Adipocyte (in vitro differentiated cells): Measurements from ENCODE around the gene IFI27L1.
A peak's percentile ranks its signal among the peaks of the same experiment; 100 is the strongest.

Source experiments
- DNase-seq: peaks from one replicate; pipeline ENCODE4 v3.0.0-alpha.2; 2015; ENCODE audit warnings: low read depth
- H3K27me3 ChIP-seq: replicated peaks from 2 replicates; pipeline ENCODE4 v1.7.0; 2013; ENCODE audit warnings: mild to moderate bottlenecking, low read length, moderate library complexity; ENCODE audit not compliant: control insufficient read depth, insufficient read depth
- H3K36me3 ChIP-seq: 2 replicates; pipeline ENCODE4 v1.7.0; 2013; ENCODE audit warnings: low read length, mild to moderate bottlenecking, moderate library complexity; ENCODE audit not compliant: control insufficient read depth, insufficient read depth, severe bottlenecking
- H3K4me1 ChIP-seq: 2 replicates; pipeline ENCODE4 v1.7.0; 2013; ENCODE audit warnings: mild to moderate bottlenecking, low read length, moderate library complexity; ENCODE audit not compliant: control insufficient read depth, insufficient read depth
- H3K4me3 ChIP-seq: 2 replicates; pipeline ENCODE4 v1.7.0; 2013; ENCODE audit warnings: mild to moderate bottlenecking, low read length, moderate library complexity
- H3K9ac ChIP-seq: 2 replicates; pipeline ENCODE4 v1.7.0; 2013; ENCODE audit warnings: mild to moderate bottlenecking, low read length, moderate library complexity
- H3K9me3 ChIP-seq: 2 replicates; pipeline ENCODE4 v1.7.0; 2013; ENCODE audit warnings: mild to moderate bottlenecking, low read length, moderate library complexity; ENCODE audit not compliant: control insufficient read depth

Gene IFI27L1

GRCh38 chr14:94050231-94050880, 30.8 kb upstream of the IFI27L1 start:
- no peak for DNase-seq
- no peaks in the 10 kb centered on the region for H3K9me3 ChIP-seq
- H3K4me1 ChIP-seq = peaks cover 16% of the 10 kb centered on the region
- no peaks in the 10 kb centered on the region for H3K27me3 ChIP-seq
- H3K36me3 ChIP-seq = peaks cover 94% of the 10 kb centered on the region
- no peak overlapping the region for H3K9ac ChIP-seq
- H3K4me3 ChIP-seq = no peak overlapping the region

GRCh38 chr14:94051115-94051514, 30.0 kb upstream of the IFI27L1 start:
- H3K9me3 ChIP-seq = no peaks in the 10 kb centered on the region
- no peak overlapping the region for H3K4me3 ChIP-seq
- peaks cover 16% of the 10 kb centered on the region for H3K4me1 ChIP-seq
- peak; percentile 63 for DNase-seq
- peaks cover 94% of the 10 kb centered on the region for H3K36me3 ChIP-seq
- peak overlapping the region; percentile 1 for H3K9ac ChIP-seq
- no peaks in the 10 kb centered on the region for H3K27me3 ChIP-seq

DNA sequence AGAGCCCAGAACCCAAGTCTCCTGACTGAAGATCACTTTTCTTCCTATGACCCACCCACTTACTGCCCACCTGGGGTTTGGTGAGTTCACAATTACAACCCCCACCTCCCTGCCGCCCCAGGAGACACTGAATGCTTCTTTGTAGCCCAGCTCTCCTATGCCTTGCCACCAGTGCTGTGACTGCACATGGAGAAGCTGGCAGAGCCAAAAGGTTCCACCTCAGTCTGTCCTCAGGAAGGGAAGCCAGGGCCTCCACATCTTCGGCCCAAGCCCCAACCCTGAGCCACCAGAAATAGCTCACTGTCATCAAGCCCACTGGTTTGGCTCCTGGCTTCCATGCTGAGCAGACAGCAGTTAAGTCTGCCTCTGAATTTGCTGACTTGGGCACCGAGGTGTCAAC, 29.3 kb upstream of the IFI27L1 start:
- no peak overlapping the region for H3K9ac ChIP-seq
- H3K27me3 ChIP-seq = no peaks in the 10 kb centered on the region
- no peaks in the 10 kb centered on the region for H3K9me3 ChIP-seq
- peaks cover 94% of the 10 kb centered on the region for H3K36me3 ChIP-seq
- no peak overlapping the region for H3K4me3 ChIP-seq
- peaks cover 22% of the 10 kb centered on the region for H3K4me1 ChIP-seq
- DNase-seq = no peak

- H3K36me3 ChIP-seq = peaks cover 94% of the 10 kb centered on the region
- peaks cover 26% of the 10 kb centered on the region for H3K4me1 ChIP-seq
- H3K4me3 ChIP-seq = no peak overlapping the region
- H3K27me3 ChIP-seq = no peaks in the 10 kb centered on the region
- H3K9ac ChIP-seq = no peak overlapping the region
- no peak for DNase-seq
- H3K9me3 ChIP-seq = no peaks in the 10 kb centered on the region
Measured at GRCh38 chr14:94052199-94052598, 28.9 kb upstream of the IFI27L1 start.

DNA sequence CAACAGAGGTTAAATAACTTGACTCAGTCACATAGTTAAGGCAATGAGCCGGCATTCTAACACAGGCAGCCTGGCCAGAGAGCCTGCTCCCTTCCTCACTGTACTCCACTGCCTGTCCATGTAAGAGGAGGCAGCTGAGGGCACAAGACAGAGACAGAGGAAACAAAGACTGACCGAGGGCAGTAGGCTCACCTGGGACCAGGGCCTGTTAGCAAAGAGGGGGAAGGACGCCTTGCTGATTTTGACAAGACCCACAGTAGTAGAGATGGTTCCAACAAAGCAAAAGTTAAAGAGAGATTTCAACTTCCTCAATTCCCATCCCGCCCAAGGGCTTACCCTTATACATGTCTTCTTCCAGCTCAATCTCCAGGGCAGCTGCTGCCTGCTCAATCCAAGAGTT, 28.4 kb upstream of the IFI27L1 start:
- DNase-seq = no peak
- H3K9ac ChIP-seq = no peak overlapping the region
- H3K4me1 ChIP-seq = peaks cover 29% of the 10 kb centered on the region
- no peaks in the 10 kb centered on the region for H3K27me3 ChIP-seq
- H3K9me3 ChIP-seq = no peaks in the 10 kb centered on the region
- H3K4me3 ChIP-seq = no peak overlapping the region
- H3K36me3 ChIP-seq = peaks cover 94% of the 10 kb centered on the region

- H3K27me3 ChIP-seq = no peaks in the 10 kb centered on the region
- H3K9me3 ChIP-seq = no peaks in the 10 kb centered on the region
- H3K9ac ChIP-seq = no peak overlapping the region
- DNase-seq = no peak
- no peak overlapping the region for H3K4me3 ChIP-seq
- peaks cover 35% of the 10 kb centered on the region for H3K4me1 ChIP-seq
- peaks cover 94% of the 10 kb centered on the region for H3K36me3 ChIP-seq
Measured at GRCh38 chr14:94054401-94054800, 26.7 kb upstream of the IFI27L1 start.

DNA sequence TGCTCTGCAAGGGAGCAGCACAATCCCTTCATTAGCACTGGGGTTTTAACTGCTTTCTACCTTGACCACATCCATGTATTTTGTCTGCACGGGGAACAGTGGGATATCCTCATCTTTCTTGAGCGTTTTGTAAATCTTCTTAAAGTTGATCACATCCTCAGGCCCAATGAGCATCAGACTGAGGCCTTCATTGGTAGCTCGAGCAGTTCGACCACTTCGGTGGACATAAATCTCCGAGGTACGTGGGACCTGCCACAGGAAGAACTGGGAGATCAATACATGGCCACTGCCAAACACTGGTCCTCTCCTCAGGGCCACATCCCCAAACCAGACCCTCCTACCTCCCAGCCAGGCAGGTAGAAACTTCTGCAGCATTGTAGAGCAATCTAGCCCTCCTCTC, 26.2 kb upstream of the IFI27L1 start:
- peaks cover 35% of the 10 kb centered on the region for H3K4me1 ChIP-seq
- H3K36me3 ChIP-seq = peaks cover 94% of the 10 kb centered on the region
- H3K9me3 ChIP-seq = no peaks in the 10 kb centered on the region
- H3K27me3 ChIP-seq = no peaks in the 10 kb centered on the region
- DNase-seq = no peak
- H3K4me3 ChIP-seq = no peak overlapping the region
- no peak overlapping the region for H3K9ac ChIP-seq

DNA sequence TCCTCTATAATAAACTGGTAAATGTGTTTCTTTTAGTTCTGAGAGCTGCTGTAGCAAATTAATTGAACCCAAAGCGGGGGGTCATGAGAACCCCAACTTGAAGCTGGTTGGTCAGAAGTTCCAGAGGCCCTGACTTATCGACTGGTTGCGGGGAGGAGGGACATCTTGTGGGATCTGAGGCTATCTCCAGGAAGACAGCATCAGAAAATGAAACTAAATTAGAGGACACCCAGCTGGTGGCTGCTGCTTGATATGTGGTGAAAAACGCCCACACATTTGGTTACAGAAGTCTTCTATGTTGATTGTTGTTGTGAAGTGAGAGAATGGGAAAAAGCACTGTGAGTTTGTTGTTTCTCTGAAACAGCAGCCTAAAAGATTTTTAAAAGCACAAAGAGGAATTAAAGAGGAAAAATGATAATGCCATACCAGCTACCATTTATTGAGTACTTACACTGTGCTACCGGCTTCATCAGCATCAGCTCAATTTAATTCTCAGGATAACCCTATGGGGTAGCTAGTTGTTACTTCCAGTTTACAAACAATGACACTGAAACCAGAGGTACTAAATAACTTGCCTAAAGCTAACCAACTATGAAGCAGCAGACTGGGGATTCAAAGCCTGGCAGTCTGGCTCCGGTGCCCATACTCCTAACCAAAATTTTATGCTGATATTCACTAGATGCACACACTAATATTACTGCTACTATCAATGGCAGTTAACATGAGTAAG, 24.4 kb upstream of the IFI27L1 start:
- DNase-seq = no peak

GRCh38 chr14:94058128-94058673, 22.9 kb upstream of the IFI27L1 start:
- Histone ChIP-seq H3K4me1 (peaks cover 35% of the 10 kb centered on the region), H3K9me3 (no peaks in the 10 kb centered on the region), H3K4me3 (no peak overlapping the region), H3K36me3 (peaks cover 87% of the 10 kb centered on the region), H3K9ac (no peak overlapping the region), H3K27me3 (no peaks in the 10 kb centered on the region)
- no peak for DNase-seq

More for the DNA sequence above, 24.4 kb upstream of the IFI27L1 start:
- Histone ChIP-seq H3K27me3 (no peaks in the 10 kb centered on the region), H3K4me1 (peaks cover 27% of the 10 kb centered on the region), H3K9me3 (no peaks in the 10 kb centered on the region), H3K36me3 (peaks cover 95% of the 10 kb centered on the region), H3K9ac (no peak overlapping the region), H3K4me3 (no peak overlapping the region)

DNA sequence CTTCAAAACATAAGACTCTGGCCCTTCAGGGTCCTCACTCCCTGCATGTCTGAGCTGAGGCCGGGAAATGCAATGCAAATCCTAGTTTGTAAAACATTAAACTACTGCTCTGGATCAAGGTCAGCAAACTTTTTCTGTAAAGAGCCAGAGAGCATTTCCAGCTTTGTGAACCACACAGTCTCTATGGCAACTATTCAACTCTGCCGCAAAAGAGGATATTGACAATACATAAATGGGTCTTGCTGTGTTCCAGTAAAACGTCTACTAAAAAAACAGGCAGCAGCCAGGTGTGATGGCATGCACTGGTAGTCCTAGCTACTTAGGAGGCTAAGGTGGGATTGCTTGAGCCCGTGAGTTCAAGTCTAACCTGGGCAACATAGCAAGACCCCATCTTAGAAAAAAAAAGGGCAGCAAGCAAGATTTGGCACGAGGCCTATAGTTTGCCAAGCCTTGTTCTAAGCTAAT, 22.4 kb upstream of the IFI27L1 start:
- DNase-seq = no peak
- Histone ChIP-seq H3K4me3 (no peak overlapping the region), H3K9me3 (no peaks in the 10 kb centered on the region), H3K27me3 (no peaks in the 10 kb centered on the region), H3K4me1 (peaks cover 35% of the 10 kb centered on the region), H3K9ac (no peak overlapping the region), H3K36me3 (peaks cover 87% of the 10 kb centered on the region)

- Histone ChIP-seq H3K4me1 (peaks cover 35% of the 10 kb centered on the region), H3K4me3 (no peak overlapping the region), H3K9me3 (no peaks in the 10 kb centered on the region), H3K9ac (no peak overlapping the region), H3K36me3 (peaks cover 80% of the 10 kb centered on the region), H3K27me3 (no peaks in the 10 kb centered on the region)
- DNase-seq = no peak
Measured at GRCh38 chr14:94059998-94060397, 21.1 kb upstream of the IFI27L1 start.
